SK-N-MC (cell line): ENCODE results near the gene SCN4A.

ENCODE experiments used
- EZH2 ChIP-seq: fragments of 200-600 bp; sonication (generic); IDR thresholded peaks from one replicate; pipeline ENCODE4 v1.6.1; 2017; ENCODE audit warnings: antibody characterized with exemption
- POLR2AphosphoS5 ChIP-seq: IDR thresholded peaks from 2 replicates; pipeline ENCODE4 v1.6.1; 2012; ENCODE audit warnings: mild to moderate bottlenecking, low read depth, low read length, borderline replicate concordance

- no peak for TF ChIP-seq EZH2
- no peak for TF ChIP-seq POLR2AphosphoS5
These were observed 44.8 kb upstream of the SCN4A start for GRCh38 chr17:64017381-64017980.
